Activated gamma-delta T cell treated with anti-CD3 and anti-CD28 coated beads, Interleukin-2, amount 50 U/mL, for 16 hours (primary cell): ENCODE data around the gene BIRC5.
"Not testable (repeated sequence)": the region's sequence is repeated elsewhere in the genome, so short reads cannot be mapped to it uniquely, and the experiment has no call there.

Source experiments
- DNase-seq: peaks from one replicate; pipeline ENCODE4 v3.0.0-alpha.2; 2020; ENCODE audit warnings: low read depth

Gene BIRC5

DNA sequence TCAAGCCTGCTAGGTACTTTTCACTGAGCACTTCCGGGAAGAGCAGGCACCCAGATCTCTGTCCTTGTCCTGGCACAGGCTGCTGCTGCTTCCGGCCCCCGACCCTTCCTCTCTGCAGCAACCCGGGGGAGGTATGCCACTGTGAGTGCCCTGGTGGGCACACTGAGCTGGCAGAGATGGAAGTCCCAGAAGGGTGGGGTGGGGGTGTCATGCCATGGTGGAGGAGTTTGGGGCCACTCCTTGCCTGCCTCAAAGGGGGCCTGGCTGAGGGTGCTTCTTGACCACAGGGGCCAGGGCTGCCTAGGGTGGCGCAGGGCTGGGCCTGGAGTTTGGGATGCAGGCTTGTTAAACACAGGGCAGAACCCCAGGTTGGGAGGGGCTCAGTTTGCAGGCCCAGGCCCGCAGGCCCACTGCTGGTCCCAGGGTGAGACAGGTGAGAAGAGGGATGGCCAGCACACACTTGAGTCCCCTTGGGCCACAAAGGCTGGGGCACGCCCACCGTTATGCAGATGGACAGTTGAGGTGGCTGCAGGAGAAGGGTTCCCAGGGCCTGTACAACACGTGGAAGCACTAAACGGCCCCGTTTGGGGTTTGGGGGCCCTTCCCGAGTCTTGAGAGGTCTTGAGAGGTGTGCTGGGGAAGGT is 26.1 kb downstream of the BIRC5 start:
- DNase-seq = no peak

GRCh38 chr17:78240839-78241238 is 26.8 kb downstream of the BIRC5 start:
- DNase-seq = no peak

- no peak for DNase-seq
Measured at GRCh38 chr17:78241277-78242023, 27.4 kb downstream of the BIRC5 start.

DNA sequence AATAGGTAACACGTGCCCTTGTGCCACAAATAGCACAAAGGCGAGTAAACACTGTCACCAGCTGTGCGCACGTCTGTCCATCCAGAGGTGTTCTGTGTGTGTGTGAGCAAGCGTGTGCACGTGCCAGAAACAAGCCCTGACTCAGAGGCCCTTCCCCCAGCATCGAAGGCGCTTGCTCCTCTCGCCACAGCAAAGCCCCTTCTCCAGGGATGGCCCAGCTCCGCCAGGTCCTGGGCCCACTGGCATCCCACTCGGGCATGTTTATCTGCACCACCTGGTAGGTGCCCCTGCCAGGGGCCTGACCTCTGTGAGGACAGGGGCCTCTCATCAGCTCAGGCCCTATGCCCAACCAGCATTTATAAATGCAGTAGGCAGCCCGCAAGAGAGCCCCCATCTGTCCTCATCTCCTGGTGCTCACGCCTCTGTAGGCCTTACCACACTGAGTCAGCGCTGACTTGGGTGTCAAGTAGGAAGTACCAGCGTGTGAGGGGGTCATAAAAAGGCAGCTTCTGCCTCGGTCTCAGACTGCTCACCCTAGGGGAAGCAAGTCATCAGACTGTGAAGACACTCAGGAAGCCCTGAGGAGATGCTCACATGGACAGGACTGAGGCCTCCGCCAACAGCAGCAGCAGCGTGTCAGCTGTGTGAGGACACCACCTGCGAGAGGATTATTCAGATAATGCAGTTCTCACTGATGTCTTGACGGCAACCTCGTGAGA is 28.1 kb downstream of the BIRC5 start:
- no peak for DNase-seq

DNA sequence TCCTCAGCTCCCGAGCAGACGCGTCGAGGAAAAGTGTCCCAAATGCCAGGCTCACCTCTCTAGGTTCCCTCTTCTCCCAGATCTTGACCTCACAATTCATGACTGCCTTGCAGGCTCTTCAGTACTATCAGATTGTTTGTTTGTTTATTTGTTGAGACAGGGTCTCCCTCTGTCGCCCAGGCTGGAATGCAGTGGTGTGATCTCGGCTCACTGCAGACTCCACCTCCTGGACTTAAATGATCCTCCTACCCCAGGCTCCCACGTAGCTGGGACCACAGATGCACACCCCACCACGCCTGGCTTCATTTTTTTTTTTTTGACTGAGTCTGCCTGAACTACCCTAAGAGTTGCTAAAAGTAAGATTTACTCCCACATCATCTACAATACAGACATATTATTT is 33.3 kb downstream of the BIRC5 start:
- DNase-seq = no peak

DNA sequence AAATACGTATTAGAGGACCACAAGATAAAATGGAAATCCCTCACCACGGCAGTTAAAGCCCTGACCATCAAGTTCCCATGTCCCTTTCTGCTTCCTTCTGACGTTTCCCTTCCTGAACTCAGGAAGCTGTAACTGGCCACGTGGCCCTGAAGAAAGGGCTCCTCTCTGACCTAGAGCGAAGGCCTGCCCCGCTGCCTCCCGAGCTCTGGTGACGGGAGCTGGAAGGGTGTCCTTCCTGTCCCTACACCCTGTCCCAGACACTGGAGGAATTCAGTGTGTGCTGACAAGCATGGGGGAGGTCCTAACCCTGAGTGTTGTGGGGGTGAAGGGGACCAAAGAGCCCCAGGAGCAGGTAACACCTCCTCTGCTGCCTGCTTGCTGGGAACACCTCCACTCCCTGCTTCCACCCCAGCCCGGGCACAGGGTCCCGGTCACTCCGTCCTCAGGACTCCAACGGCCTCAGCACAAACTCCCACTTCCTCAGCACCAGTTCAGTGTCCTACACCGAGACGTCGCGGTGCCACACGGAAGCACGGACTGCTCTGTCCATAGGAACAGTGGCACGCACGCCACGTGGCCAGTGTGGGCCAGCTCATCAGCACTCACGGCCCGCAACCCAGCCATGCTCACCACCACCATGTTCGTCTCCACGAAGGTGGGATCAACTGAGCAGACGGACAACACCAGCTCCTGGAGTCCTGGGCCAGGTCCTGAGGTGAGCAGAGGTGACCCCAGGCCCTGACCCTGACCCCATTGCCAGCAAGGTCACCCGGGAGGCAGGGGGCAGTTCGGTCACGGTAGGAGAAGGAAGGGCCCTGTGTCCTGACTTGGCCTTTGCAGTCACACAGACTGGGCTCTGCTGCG is 34.2 kb downstream of the BIRC5 start:
- no peak for DNase-seq

GRCh38 chr17:78249074-78249817 is 35.2 kb downstream of the BIRC5 start:
- DNase-seq = no peak

- no peak for DNase-seq
Measured at GRCh38 chr17:78249818-78250806, 36.1 kb downstream of the BIRC5 start.

DNA sequence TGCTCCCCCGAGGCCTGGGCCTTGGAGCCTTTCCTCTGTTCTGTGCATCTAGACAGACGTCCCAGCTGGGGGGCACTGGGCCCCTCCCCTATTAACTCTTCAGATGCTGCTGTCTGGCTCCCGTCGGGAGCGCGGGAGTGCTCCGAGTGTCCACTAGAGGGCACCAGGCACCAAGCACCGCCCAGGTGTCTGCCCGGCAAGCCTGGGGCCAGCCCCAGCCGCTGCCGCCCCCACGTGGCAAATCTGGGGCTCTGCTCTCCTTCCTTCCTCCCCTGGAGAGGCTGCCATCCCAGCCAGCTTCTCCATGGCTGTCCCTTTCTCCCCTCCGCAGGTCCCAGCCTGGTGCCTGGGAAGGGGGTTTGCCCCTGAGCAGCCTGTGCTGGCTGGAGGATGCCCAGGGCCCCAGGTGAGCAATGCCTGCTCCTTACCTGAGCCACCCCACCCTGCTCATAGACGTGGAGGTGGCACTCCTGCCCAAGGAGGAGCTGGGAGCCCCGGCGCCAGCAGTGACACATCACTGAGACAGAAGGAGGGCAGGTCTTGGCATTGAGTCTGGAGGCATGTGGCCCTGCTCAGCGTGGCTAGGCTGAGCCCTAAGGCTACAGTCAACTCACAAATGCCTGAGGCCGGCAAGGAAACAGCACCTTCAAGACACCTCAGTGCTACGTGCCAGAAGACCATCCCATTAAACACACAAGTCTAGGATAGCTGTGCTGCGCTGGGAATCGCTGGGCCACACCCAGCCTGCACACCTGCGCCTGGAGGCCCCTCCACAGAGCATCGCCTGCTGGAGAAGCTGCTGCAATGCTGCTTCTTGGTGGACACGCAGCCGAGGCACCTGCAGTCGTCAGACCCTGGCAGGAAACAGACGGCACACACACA is 37.1 kb downstream of the BIRC5 start:
- peak; percentile 71 for DNase-seq

- no peak for DNase-seq
Measured at GRCh38 chr17:78251773-78252103, 37.7 kb downstream of the BIRC5 start.

GRCh38 chr17:78252111-78252634 is 38.1 kb downstream of the BIRC5 start:
- DNase-seq = peak; percentile 64

- no peak for DNase-seq
Measured at GRCh38 chr17:78252701-78253635, 38.9 kb downstream of the BIRC5 start.

- DNase-seq = not testable (repeated sequence)
Measured at GRCh38 chr17:78253636-78253945, 39.5 kb downstream of the BIRC5 start.

GRCh38 chr17:78253946-78254672 is 40.1 kb downstream of the BIRC5 start:
- DNase-seq = peak; percentile 66

DNA sequence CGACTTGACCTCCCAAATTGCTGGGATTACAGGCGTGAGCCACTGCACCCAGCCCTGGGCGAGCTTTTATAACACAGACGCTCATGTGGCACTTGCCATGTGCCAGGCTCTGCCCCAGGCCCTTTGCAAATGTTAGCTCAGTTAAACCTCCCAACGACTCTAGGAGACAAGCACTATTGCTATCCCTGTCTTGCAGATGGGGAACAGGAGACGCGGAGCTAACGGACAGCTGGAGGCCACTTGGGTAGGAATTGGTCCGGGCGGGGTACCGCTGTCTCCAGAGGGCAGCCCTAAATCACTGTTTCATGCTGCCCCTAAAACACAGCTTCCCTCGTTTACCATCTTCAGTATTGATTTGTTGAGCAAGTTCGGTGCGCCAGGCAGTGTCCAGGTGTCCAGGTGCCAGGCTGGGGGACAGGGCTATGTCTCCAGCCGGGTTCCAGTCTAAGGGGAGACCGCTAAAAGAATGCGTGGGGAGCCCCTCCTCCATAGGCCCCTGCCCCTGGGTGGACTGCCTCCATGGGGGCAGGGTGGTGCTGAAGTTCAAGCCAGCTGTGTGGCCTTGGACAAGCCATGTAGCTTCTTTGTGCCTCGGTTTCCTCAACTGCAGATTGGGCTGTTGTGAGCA is 41.1 kb downstream of the BIRC5 start:
- DNase-seq = no peak

DNA sequence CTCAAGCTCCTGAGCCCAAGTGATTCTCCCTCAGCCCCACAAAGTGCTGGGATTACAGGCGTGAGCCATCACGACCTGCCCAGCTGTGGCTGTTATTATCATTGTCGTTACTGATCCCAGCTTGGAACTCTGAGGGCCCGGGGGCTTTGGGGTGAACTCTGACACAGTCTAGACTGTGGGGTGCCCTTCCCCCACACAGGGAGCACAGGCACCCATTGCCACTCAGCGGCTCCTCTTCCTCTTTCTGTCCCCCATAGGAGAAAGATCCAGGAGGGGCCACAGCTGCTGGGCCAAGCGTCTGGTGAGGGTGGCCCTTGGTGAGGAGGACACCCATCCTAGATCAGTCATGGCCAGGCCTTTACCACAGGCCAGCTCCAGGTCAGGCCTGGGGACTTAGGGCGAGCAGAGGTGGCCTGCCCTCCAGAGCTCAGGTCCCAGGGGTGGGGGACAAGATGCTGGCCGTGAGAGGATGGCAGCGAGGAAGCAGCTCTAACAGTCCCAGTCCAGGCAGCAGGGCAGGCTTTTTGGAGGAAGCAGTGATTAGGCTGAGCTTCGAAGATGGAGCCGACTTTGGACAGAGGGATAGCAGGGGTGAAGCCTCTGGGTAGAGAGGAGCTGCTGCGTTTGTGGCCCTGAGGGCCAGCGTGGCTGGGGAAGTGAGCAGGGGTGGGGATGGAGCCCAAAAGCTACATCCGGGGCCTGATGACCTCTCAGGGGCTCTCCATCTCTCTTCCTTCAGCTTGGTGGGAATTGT is 42.1 kb downstream of the BIRC5 start:
- DNase-seq = no peak
